SK-N-MC (cell line): ENCODE measurements around the gene CSTPP1.

Experiments
- DNase-seq: peaks from one replicate; pipeline ENCODE4 v3.0.0-alpha.2; 2011; ENCODE audit warnings: low read depth, low spot score
- H3K27ac ChIP-seq: fragments of 200-600 bp; sonication (generic); 2 replicates; pipeline ENCODE4 v1.5.1; 2016; ENCODE audit warnings: mixed run types
- H3K36me3 ChIP-seq: fragments of 200-600 bp; sonication (generic); 2 replicates; pipeline ENCODE4 v1.6.1; 2017; ENCODE audit warnings: antibody characterized with exemption, low read length, mixed read lengths; ENCODE audit not compliant: insufficient read depth
- H3K4me3 ChIP-seq: fragments of 200-600 bp; sonication (generic); 2 replicates; pipeline ENCODE4 v1.5.1; 2016
- H3K9ac ChIP-seq: fragments of 200-600 bp; sonication (generic); 2 replicates; pipeline ENCODE4 v1.8.0; 2017; ENCODE audit warnings: mixed run types, mixed read lengths; ENCODE audit not compliant: insufficient read length
- H3K9me3 ChIP-seq: fragments of 200-600 bp; sonication (generic); 2 replicates; pipeline ENCODE4 v1.6.1; 2017; ENCODE audit warnings: low read depth, mild to moderate bottlenecking, antibody characterized with exemption, low read length, moderate library complexity, mixed read lengths
- EZH2 ChIP-seq: fragments of 200-600 bp; sonication (generic); IDR thresholded peaks from one replicate; pipeline ENCODE4 v1.6.1; 2017; ENCODE audit warnings: antibody characterized with exemption
- FOXP2 ChIP-seq: optimal IDR thresholded peaks from 2 replicates; pipeline ENCODE3; 2011; ENCODE audit warnings: mild to moderate bottlenecking, moderate library complexity; ENCODE audit not compliant: insufficient read depth; ENCODE audit errors: extremely low read length, control extremely low read depth
- POLR2AphosphoS5 ChIP-seq: IDR thresholded peaks from 2 replicates; pipeline ENCODE4 v1.6.1; 2012; ENCODE audit warnings: mild to moderate bottlenecking, low read depth, low read length, borderline replicate concordance

The CSTPP1 gene

GRCh38 chr11:47208628-47209027 is 272.1 kb downstream of the CSTPP1 start:
- no peaks in the 10 kb centered on the region for H3K9me3 ChIP-seq
- no peak for DNase-seq
- TF ChIP-seq FOXP2 (no peak), POLR2AphosphoS5 (no peak), EZH2 (no peak)
- no peak overlapping the region for H3K27ac ChIP-seq
- no peak overlapping the region for H3K4me3 ChIP-seq
- no peaks in the 10 kb centered on the region for H3K36me3 ChIP-seq
- no peak overlapping the region for H3K9ac ChIP-seq
